Neural crest cell (in vitro differentiated cells): ENCODE measurements around the gene BRAF. TPM values are rescaled to one million over a fixed set of nuclear protein-coding genes. Genes with fewer than 3 reads are reported as not detected.

ENCODE experiments used
- DNase-seq: peaks from one replicate; pipeline ENCODE4 v3.0.0; 2021; ENCODE audit warnings: low read depth, mixed read lengths, low spot score
- H3K27ac Mint-ChIP-seq: one replicate; pipeline ENCODE4 v1.8.0; 2021; ENCODE audit warnings: mild to moderate bottlenecking, mixed read lengths; ENCODE audit not compliant: unreplicated experiment
- H3K27me3 Mint-ChIP-seq: 2 replicates; pipeline ENCODE4 v1.8.0; 2021; ENCODE audit warnings: low read depth, mild to moderate bottlenecking, mixed read lengths
- H3K36me3 Mint-ChIP-seq: 2 replicates; pipeline ENCODE4 v1.8.0; 2021; ENCODE audit warnings: low read depth, mild to moderate bottlenecking, mixed read lengths
- H3K4me1 Mint-ChIP-seq: 2 replicates; pipeline ENCODE4 v1.8.0; 2021; ENCODE audit warnings: mixed read lengths
- H3K4me3 Mint-ChIP-seq: one replicate; pipeline ENCODE4 v1.8.0; 2021; ENCODE audit warnings: mild to moderate bottlenecking, mixed read lengths
- H3K9me3 Mint-ChIP-seq: 2 replicates; pipeline ENCODE4 v1.8.0; 2021; ENCODE audit warnings: mixed read lengths
- total RNA-seq: library from RNA; stranded (reverse); gene quantifications from 2 replicates; pipeline ENCODE4 v1.2.1, GENCODE V29; 2021
- TF ChIP-seq, protein P1 (sequence below): fragments of 200-600 bp; sonication (generic); conservative IDR thresholded peaks from 2 replicates; pipeline ENCODE4 v1.5.0; 2021; ENCODE audit warnings: antibody characterized with exemption, mild to moderate bottlenecking

BRAF gene
- total RNA-seq, 1 donor from 2014 or later = 27.7 TPM

DNA sequence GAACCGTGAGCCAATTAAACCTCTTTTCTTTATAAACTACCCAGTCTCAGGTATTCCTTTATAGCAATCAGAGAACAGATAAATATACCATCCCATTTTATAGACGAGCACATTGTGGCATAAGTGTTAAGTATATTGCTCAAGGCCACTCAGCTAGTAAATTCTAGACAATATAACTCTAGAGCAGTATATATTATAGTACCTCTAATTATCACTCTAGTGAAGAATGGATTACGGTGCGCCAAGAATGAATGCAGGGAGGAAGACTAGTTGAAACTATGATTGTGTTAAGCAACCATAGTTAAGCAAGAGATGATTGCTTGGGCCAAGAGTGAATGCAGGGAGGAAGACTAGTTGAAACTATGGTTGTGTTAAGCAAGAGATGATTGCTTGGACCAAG is 60.9 kb downstream of the BRAF start:
- Mint-ChIP-seq H3K27ac (no peak overlapping the region), H3K27me3 (no peaks in the 10 kb centered on the region), H3K4me1 (no peaks in the 10 kb centered on the region), H3K9me3 (peaks cover 7% of the 10 kb centered on the region), H3K4me3 (no peak overlapping the region), H3K36me3 (peaks cover 13% of the 10 kb centered on the region)
- TF ChIP-seq, protein P1, sequence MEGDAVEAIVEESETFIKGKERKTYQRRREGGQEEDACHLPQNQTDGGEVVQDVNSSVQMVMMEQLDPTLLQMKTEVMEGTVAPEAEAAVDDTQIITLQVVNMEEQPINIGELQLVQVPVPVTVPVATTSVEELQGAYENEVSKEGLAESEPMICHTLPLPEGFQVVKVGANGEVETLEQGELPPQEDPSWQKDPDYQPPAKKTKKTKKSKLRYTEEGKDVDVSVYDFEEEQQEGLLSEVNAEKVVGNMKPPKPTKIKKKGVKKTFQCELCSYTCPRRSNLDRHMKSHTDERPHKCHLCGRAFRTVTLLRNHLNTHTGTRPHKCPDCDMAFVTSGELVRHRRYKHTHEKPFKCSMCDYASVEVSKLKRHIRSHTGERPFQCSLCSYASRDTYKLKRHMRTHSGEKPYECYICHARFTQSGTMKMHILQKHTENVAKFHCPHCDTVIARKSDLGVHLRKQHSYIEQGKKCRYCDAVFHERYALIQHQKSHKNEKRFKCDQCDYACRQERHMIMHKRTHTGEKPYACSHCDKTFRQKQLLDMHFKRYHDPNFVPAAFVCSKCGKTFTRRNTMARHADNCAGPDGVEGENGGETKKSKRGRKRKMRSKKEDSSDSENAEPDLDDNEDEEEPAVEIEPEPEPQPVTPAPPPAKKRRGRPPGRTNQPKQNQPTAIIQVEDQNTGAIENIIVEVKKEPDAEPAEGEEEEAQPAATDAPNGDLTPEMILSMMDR = no peak
- DNase-seq = no peak

DNA sequence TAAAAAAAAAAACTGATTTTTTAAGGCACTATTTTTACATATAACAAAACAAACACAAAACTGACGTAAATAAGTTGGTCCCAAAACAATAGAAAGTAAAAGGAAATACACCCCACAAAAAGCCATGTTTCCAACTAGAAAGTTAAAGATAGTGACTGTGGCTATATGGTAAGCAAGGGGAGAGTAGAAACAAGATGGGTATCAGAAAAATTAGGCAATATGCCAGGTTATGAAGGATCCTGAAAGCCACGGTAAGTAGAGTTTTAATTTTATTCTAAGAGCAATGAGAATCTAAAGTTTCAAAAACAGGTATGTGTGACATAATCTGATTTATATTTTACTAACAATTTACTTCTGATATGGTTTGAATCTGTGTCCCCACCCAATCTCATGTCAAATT is 61.5 kb downstream of the BRAF start:
- TF ChIP-seq, protein P1 = no peak
- DNase-seq = no peak
- H3K9me3 Mint-ChIP-seq = peaks cover 7% of the 10 kb centered on the region
- no peaks in the 10 kb centered on the region for H3K27me3 Mint-ChIP-seq
- H3K4me3 Mint-ChIP-seq = no peak overlapping the region
- H3K4me1 Mint-ChIP-seq = no peaks in the 10 kb centered on the region
- peaks cover 13% of the 10 kb centered on the region for H3K36me3 Mint-ChIP-seq
- H3K27ac Mint-ChIP-seq = no peak overlapping the region

GRCh38 chr7:140857048-140857447 is 67.7 kb downstream of the BRAF start:
- H3K27ac Mint-ChIP-seq = no peak overlapping the region
- TF ChIP-seq, protein P1 = no peak
- no peak for DNase-seq

DNA sequence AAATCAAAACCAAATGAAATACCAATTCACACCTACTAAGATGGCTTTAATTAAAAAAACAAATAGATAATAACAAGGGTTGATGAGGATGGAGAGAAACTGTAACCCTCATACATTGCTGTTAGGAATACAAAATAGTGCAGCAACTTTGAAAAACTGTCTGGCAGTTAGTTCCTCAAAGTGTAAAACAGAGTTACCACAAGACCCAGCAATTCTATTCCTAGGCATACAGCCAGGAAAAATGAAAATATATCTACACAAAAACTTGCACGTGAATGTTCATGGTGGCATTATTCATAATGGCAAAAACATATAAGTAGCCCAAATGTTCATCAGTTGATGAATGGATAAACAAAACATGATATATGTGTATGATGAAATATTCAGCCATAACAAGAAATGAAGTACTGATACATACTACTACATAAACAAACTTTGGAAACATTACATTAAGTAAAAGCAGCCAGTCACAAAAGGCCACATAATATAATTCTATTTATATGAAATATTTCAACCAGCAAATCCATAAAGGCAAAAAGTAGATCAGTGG is 83.5 kb downstream of the BRAF start:
- H3K9me3 Mint-ChIP-seq = no peaks in the 10 kb centered on the region
- no peaks in the 10 kb centered on the region for H3K4me1 Mint-ChIP-seq
- no peak overlapping the region for H3K27ac Mint-ChIP-seq
- H3K27me3 Mint-ChIP-seq = no peaks in the 10 kb centered on the region
- TF ChIP-seq, protein P1 = no peak
- no peak overlapping the region for H3K4me3 Mint-ChIP-seq
- DNase-seq = no peak
- peaks cover 12% of the 10 kb centered on the region for H3K36me3 Mint-ChIP-seq

More at GRCh38 chr7:140857048-140857447, 67.7 kb downstream of the BRAF start:
- no peaks in the 10 kb centered on the region for H3K4me1 Mint-ChIP-seq
- H3K9me3 Mint-ChIP-seq = no peaks in the 10 kb centered on the region
- peaks cover 1% of the 10 kb centered on the region for H3K36me3 Mint-ChIP-seq
- H3K27me3 Mint-ChIP-seq = no peaks in the 10 kb centered on the region
- no peak overlapping the region for H3K4me3 Mint-ChIP-seq

- Mint-ChIP-seq H3K4me1 (no peaks in the 10 kb centered on the region), H3K27me3 (no peaks in the 10 kb centered on the region), H3K9me3 (no peaks in the 10 kb centered on the region), H3K4me3 (no peak overlapping the region), H3K27ac (no peak overlapping the region), H3K36me3 (peaks cover 19% of the 10 kb centered on the region)
- no peak for DNase-seq
- TF ChIP-seq, protein P1 = no peak
Observed at GRCh38 chr7:140831724-140832123, 93.0 kb downstream of the BRAF start.
